Hypothalamus (tissue), 51 donors: ENCODE measurements around the gene KRT39.
"Not testable (repeated sequence)": the region's sequence is repeated elsewhere in the genome, so short reads cannot be mapped to it uniquely, and the experiment has no call there.

Source experiments
- DNase-seq, 51 donors: peaks; one replicate each; lab custom pipeline; 2025; lab: John Stamatoyannopoulos, UW

The KRT39 gene

GRCh38 chr17:40966848-40967247, at the start of gene KRT39:
Gene KRT39 (minus strand): TSS chr17:40966948. CDS start chr17:40966856, 92 bp downstream.
- no peak for DNase-seq

- DNase-seq = no peak
These were observed 48.7 kb upstream of the KRT39 start for GRCh38 chr17:41015454-41015853.

- DNase-seq = no peak
These were observed 46.9 kb upstream of the KRT39 start for GRCh38 chr17:41013606-41014005.

GRCh38 chr17:41013181-41013580, 46.4 kb upstream of the KRT39 start:
- DNase-seq = no peak

- no peak for DNase-seq
These were observed 45.8 kb upstream of the KRT39 start for GRCh38 chr17:41012326-41013120.

- DNase-seq = no peak
These were observed 43.7 kb upstream of the KRT39 start for GRCh38 chr17:41010441-41010840.

GRCh38 chr17:41009936-41010335, 43.2 kb upstream of the KRT39 start:
- no peak for DNase-seq

GRCh38 chr17:41009301-41009760, 42.6 kb upstream of the KRT39 start:
- DNase-seq = no peak

GRCh38 chr17:41008811-41009210, 42.1 kb upstream of the KRT39 start, which contains the start of gene KRTAP3-1:
Gene KRTAP3-1 (minus strand): TSS chr17:41009128. CDS start chr17:41009074, 54 bp downstream.
- no peak for DNase-seq

GRCh38 chr17:41004397-41004796, 37.6 kb upstream of the KRT39 start:
- DNase-seq = no peak

GRCh38 chr17:41003926-41004325, 37.2 kb upstream of the KRT39 start:
- DNase-seq = no peak

- no peak for DNase-seq
These were observed 36.1 kb upstream of the KRT39 start for GRCh38 chr17:41002814-41003213.

GRCh38 chr17:41001795-41002194, 35.0 kb upstream of the KRT39 start:
- no peak for DNase-seq

GRCh38 chr17:40999563-40999962, 32.8 kb upstream of the KRT39 start, which contains the start of gene KRTAP3-2:
Gene KRTAP3-2 (minus strand): TSS chr17:40999906. CDS start chr17:40999853, 53 bp downstream.
- not testable (repeated sequence) for DNase-seq

GRCh38 chr17:40997361-40997760, 30.6 kb upstream of the KRT39 start:
- DNase-seq = no peak

GRCh38 chr17:40996829-40997228, 30.1 kb upstream of the KRT39 start:
- DNase-seq = no peak

GRCh38 chr17:40995116-40995515, 28.4 kb upstream of the KRT39 start:
- no peak for DNase-seq

- DNase-seq = no peak
These were observed 27.1 kb upstream of the KRT39 start, which contains the start of gene KRTAP3-3 for GRCh38 chr17:40993839-40994238. Gene KRTAP3-3 (minus strand): TSS chr17:40994164. CDS start chr17:40994097, 67 bp downstream.

GRCh38 chr17:40993084-40993483, 26.3 kb upstream of the KRT39 start:
- no peak for DNase-seq

- DNase-seq = no peak
These were observed 25.9 kb upstream of the KRT39 start for GRCh38 chr17:40992666-40993065.

GRCh38 chr17:40986920-40987319, 20.2 kb upstream of the KRT39 start:
- no peak for DNase-seq

GRCh38 chr17:40984226-40984625, 17.5 kb upstream of the KRT39 start, which contains the start of gene KRT40:
Gene KRT40 (minus strand): TSS chr17:40984326. CDS start chr17:40984273, 53 bp downstream.
- no peak for DNase-seq
